Measurements from ENCODE around the gene ITPKB.

Gene ITPKB

GRCh38 chr1:226658546-226659125 is 80.4 kb downstream of the ITPKB start:
- H3K9me3 ChIP-seq (ENCODE audit: control insufficient read depth in 2 of 2, low read length in 2 of 2), result no peaks in the 10 kb centered on the region
- peak overlapping the region in 1 of 2 donors; percentile 59 for H3K9ac ChIP-seq (ENCODE audit: low read length in 2 of 2)
- no peaks in the 10 kb centered on the region for H3K27me3 ChIP-seq (ENCODE audit: control insufficient read depth in 1 of 2, insufficient read depth in 2 of 2, low read length in 2 of 2)
- H3K36me3 ChIP-seq (ENCODE audit: control insufficient read depth in 2 of 2, insufficient read depth in 2 of 2, low read length in 2 of 2), result no peaks in the 10 kb centered on the region
- H3K27ac ChIP-seq (ENCODE audit: low read length), result no peak overlapping the region
- H3K4me3 ChIP-seq (ENCODE audit: low read length in 2 of 2), result peak overlapping the region in 1 of 2 donors; percentile 15
- H3K4me1 ChIP-seq (ENCODE audit: control insufficient read depth, insufficient read depth, low read length), result peaks cover 100% of the 10 kb centered on the region

- Histone ChIP-seq H3K9ac (ENCODE audit: low read length in 2 of 2) (peak overlapping the region; percentile 36 to 59), H3K27ac (ENCODE audit: low read length) (no peak overlapping the region), H3K4me1 (ENCODE audit: control insufficient read depth, insufficient read depth, low read length) (peaks cover 100% of the 10 kb centered on the region)
Observed at GRCh38 chr1:226657895-226658545, 81.1 kb downstream of the ITPKB start.

GRCh38 chr1:226656601-226657277 is 82.3 kb downstream of the ITPKB start:
- no peaks in the 10 kb centered on the region for H3K9me3 ChIP-seq (ENCODE audit: control insufficient read depth in 2 of 2, low read length in 2 of 2)
- no peaks in the 10 kb centered on the region for H3K27me3 ChIP-seq (ENCODE audit: control insufficient read depth in 1 of 2, insufficient read depth in 2 of 2, low read length in 2 of 2)
- peaks cover 87% of the 10 kb centered on the region for H3K4me1 ChIP-seq (ENCODE audit: control insufficient read depth, insufficient read depth, low read length)
- H3K36me3 ChIP-seq (ENCODE audit: control insufficient read depth in 2 of 2, insufficient read depth in 2 of 2, low read length in 2 of 2), result no peaks in the 10 kb centered on the region
- no peak overlapping the region for H3K27ac ChIP-seq (ENCODE audit: low read length)
- peak overlapping the region; percentile 29 to 68 for H3K9ac ChIP-seq (ENCODE audit: low read length in 2 of 2)
- peak overlapping the region in 1 of 2 donors; percentile 44 for H3K4me3 ChIP-seq (ENCODE audit: low read length in 2 of 2)

More at GRCh38 chr1:226657895-226658545, 81.1 kb downstream of the ITPKB start:
- Histone ChIP-seq H3K27me3 (ENCODE audit: control insufficient read depth in 1 of 2, insufficient read depth in 2 of 2, low read length in 2 of 2) (no peaks in the 10 kb centered on the region), H3K36me3 (ENCODE audit: control insufficient read depth in 2 of 2, insufficient read depth in 2 of 2, low read length in 2 of 2) (no peaks in the 10 kb centered on the region), H3K9me3 (ENCODE audit: control insufficient read depth in 2 of 2, low read length in 2 of 2) (no peaks in the 10 kb centered on the region), H3K4me3 (ENCODE audit: low read length in 2 of 2) (peak overlapping the region in 1 of 2 donors; percentile 15)

- Histone ChIP-seq H3K27ac (ENCODE audit: low read length) (no peak overlapping the region), H3K9ac (ENCODE audit: low read length in 2 of 2) (peak overlapping the region in 1 of 2 donors; percentile 68), H3K36me3 (ENCODE audit: control insufficient read depth in 2 of 2, insufficient read depth in 2 of 2, low read length in 2 of 2) (no peaks in the 10 kb centered on the region), H3K4me3 (ENCODE audit: low read length in 2 of 2) (peak overlapping the region in 1 of 2 donors; percentile 44), H3K27me3 (ENCODE audit: control insufficient read depth in 1 of 2, insufficient read depth in 2 of 2, low read length in 2 of 2) (no peaks in the 10 kb centered on the region), H3K4me1 (ENCODE audit: control insufficient read depth, insufficient read depth, low read length) (peaks cover 82% of the 10 kb centered on the region), H3K9me3 (ENCODE audit: control insufficient read depth in 2 of 2, low read length in 2 of 2) (no peaks in the 10 kb centered on the region)
Observed at GRCh38 chr1:226656201-226656600, 82.9 kb downstream of the ITPKB start.

- no peaks in the 10 kb centered on the region for H3K36me3 ChIP-seq (ENCODE audit: control insufficient read depth in 2 of 2, insufficient read depth in 2 of 2, low read length in 2 of 2)
- H3K9ac ChIP-seq (ENCODE audit: low read length in 2 of 2), result peak overlapping the region in 1 of 2 donors; percentile 68
- H3K27ac ChIP-seq (ENCODE audit: low read length), result no peak overlapping the region
- H3K27me3 ChIP-seq (ENCODE audit: control insufficient read depth in 1 of 2, insufficient read depth in 2 of 2, low read length in 2 of 2), result no peaks in the 10 kb centered on the region
- no peaks in the 10 kb centered on the region for H3K9me3 ChIP-seq (ENCODE audit: control insufficient read depth in 2 of 2, low read length in 2 of 2)
- peaks cover 75% of the 10 kb centered on the region for H3K4me1 ChIP-seq (ENCODE audit: control insufficient read depth, insufficient read depth, low read length)
- no peak overlapping the region for H3K4me3 ChIP-seq (ENCODE audit: low read length in 2 of 2)
Observed at GRCh38 chr1:226655251-226656163, 83.6 kb downstream of the ITPKB start.

GRCh38 chr1:226654668-226655055 is 84.4 kb downstream of the ITPKB start:
- Histone ChIP-seq H3K9me3 (ENCODE audit: control insufficient read depth in 2 of 2, low read length in 2 of 2) (no peaks in the 10 kb centered on the region), H3K4me3 (ENCODE audit: low read length in 2 of 2) (no peak overlapping the region), H3K4me1 (ENCODE audit: control insufficient read depth, insufficient read depth, low read length) (peaks cover 67% of the 10 kb centered on the region), H3K9ac (ENCODE audit: low read length in 2 of 2) (peak overlapping the region in 1 of 2 donors; percentile 68), H3K27me3 (ENCODE audit: control insufficient read depth in 1 of 2, insufficient read depth in 2 of 2, low read length in 2 of 2) (no peaks in the 10 kb centered on the region), H3K36me3 (ENCODE audit: control insufficient read depth in 2 of 2, insufficient read depth in 2 of 2, low read length in 2 of 2) (no peaks in the 10 kb centered on the region), H3K27ac (ENCODE audit: low read length) (no peak overlapping the region)

- H3K36me3 ChIP-seq (ENCODE audit: control insufficient read depth in 2 of 2, insufficient read depth in 2 of 2, low read length in 2 of 2), result peaks cover 0 to 3% of the 10 kb centered on the region in 2 donors
- H3K9ac ChIP-seq (ENCODE audit: low read length in 2 of 2), result peak overlapping the region in 1 of 2 donors; percentile 68
- H3K4me1 ChIP-seq (ENCODE audit: control insufficient read depth, insufficient read depth, low read length), result peaks cover 61% of the 10 kb centered on the region
- H3K4me3 ChIP-seq (ENCODE audit: low read length in 2 of 2), result no peak overlapping the region
- H3K27me3 ChIP-seq (ENCODE audit: control insufficient read depth in 1 of 2, insufficient read depth in 2 of 2, low read length in 2 of 2), result no peaks in the 10 kb centered on the region
- H3K27ac ChIP-seq (ENCODE audit: low read length), result no peak overlapping the region
- no peaks in the 10 kb centered on the region for H3K9me3 ChIP-seq (ENCODE audit: control insufficient read depth in 2 of 2, low read length in 2 of 2)
Observed at GRCh38 chr1:226654046-226654667, 84.9 kb downstream of the ITPKB start.

GRCh38 chr1:226653311-226653921 is 85.7 kb downstream of the ITPKB start:
- H3K4me3 ChIP-seq (ENCODE audit: low read length in 2 of 2), result no peak overlapping the region
- no peaks in the 10 kb centered on the region for H3K27me3 ChIP-seq (ENCODE audit: control insufficient read depth in 1 of 2, insufficient read depth in 2 of 2, low read length in 2 of 2)
- peak overlapping the region; percentile 5 to 68 for H3K9ac ChIP-seq (ENCODE audit: low read length in 2 of 2)
- peaks cover 1 to 4% of the 10 kb centered on the region in 2 donors for H3K36me3 ChIP-seq (ENCODE audit: control insufficient read depth in 2 of 2, insufficient read depth in 2 of 2, low read length in 2 of 2)
- H3K27ac ChIP-seq (ENCODE audit: low read length), result no peak overlapping the region
- H3K9me3 ChIP-seq (ENCODE audit: control insufficient read depth in 2 of 2, low read length in 2 of 2), result no peaks in the 10 kb centered on the region
- peaks cover 54% of the 10 kb centered on the region for H3K4me1 ChIP-seq (ENCODE audit: control insufficient read depth, insufficient read depth, low read length)

- no peak overlapping the region for H3K9ac ChIP-seq (ENCODE audit: low read length in 2 of 2)
- no peak overlapping the region for H3K4me3 ChIP-seq (ENCODE audit: low read length in 2 of 2)
- H3K9me3 ChIP-seq (ENCODE audit: control insufficient read depth in 2 of 2, low read length in 2 of 2), result no peaks in the 10 kb centered on the region
- H3K4me1 ChIP-seq (ENCODE audit: control insufficient read depth, insufficient read depth, low read length), result peaks cover 48% of the 10 kb centered on the region
- peaks cover 9 to 12% of the 10 kb centered on the region in 2 donors for H3K36me3 ChIP-seq (ENCODE audit: control insufficient read depth in 2 of 2, insufficient read depth in 2 of 2, low read length in 2 of 2)
- no peaks in the 10 kb centered on the region for H3K27me3 ChIP-seq (ENCODE audit: control insufficient read depth in 1 of 2, insufficient read depth in 2 of 2, low read length in 2 of 2)
- no peak overlapping the region for H3K27ac ChIP-seq (ENCODE audit: low read length)
Observed at GRCh38 chr1:226652613-226653012, 86.5 kb downstream of the ITPKB start.
